ENCODE data around the gene NUP210.

NUP210 gene

GRCh38 chr3:13377021-13377420, 43.1 kb downstream of the NUP210 start:
- Mint-ChIP-seq H3K4me1 (peaks cover 23% of the 10 kb centered on the region), H3K4me3 (no peak overlapping the region), H3K27ac (no peak overlapping the region), H3K36me3 (peaks cover 44% of the 10 kb centered on the region), H3K9me3 (no peaks in the 10 kb centered on the region)
- ATAC-seq = no peak
- DNase-seq (ENCODE audit: low spot score in 2 of 2) = no peak

GRCh38 chr3:13376091-13376490, 44.0 kb downstream of the NUP210 start:
- peaks cover 18% of the 10 kb centered on the region for H3K4me1 Mint-ChIP-seq
- H3K4me3 Mint-ChIP-seq = no peak overlapping the region
- H3K27ac Mint-ChIP-seq = no peak overlapping the region
- ATAC-seq = no peak
- no peaks in the 10 kb centered on the region for H3K9me3 Mint-ChIP-seq
- peaks cover 37% of the 10 kb centered on the region for H3K36me3 Mint-ChIP-seq
- no peak for DNase-seq (ENCODE audit: low spot score in 2 of 2)

GRCh38 chr3:13375464-13375863, 44.7 kb downstream of the NUP210 start:
- Mint-ChIP-seq H3K4me3 (no peak overlapping the region), H3K36me3 (peaks cover 37% of the 10 kb centered on the region), H3K27ac (no peak overlapping the region), H3K9me3 (no peaks in the 10 kb centered on the region), H3K4me1 (peaks cover 23% of the 10 kb centered on the region)
- DNase-seq (ENCODE audit: low spot score in 2 of 2) (no peak), ATAC-seq (no peak)

- Mint-ChIP-seq H3K9me3 (no peaks in the 10 kb centered on the region), H3K4me3 (no peak overlapping the region), H3K4me1 (peaks cover 23% of the 10 kb centered on the region), H3K36me3 (peaks cover 37% of the 10 kb centered on the region), H3K27ac (no peak overlapping the region)
- ATAC-seq (no peak), DNase-seq (ENCODE audit: low spot score in 2 of 2) (no peak)
Measured at GRCh38 chr3:13373975-13374586, 46.0 kb downstream of the NUP210 start.

GRCh38 chr3:13372656-13373055, 47.5 kb downstream of the NUP210 start:
- H3K36me3 Mint-ChIP-seq = peaks cover 37% of the 10 kb centered on the region
- no peak for DNase-seq (ENCODE audit: low spot score in 2 of 2)
- peaks cover 13% of the 10 kb centered on the region for H3K4me1 Mint-ChIP-seq
- no peak overlapping the region for H3K4me3 Mint-ChIP-seq
- H3K9me3 Mint-ChIP-seq = no peaks in the 10 kb centered on the region
- H3K27ac Mint-ChIP-seq = peak overlapping the region; percentile 74
- ATAC-seq = no peak

DNA sequence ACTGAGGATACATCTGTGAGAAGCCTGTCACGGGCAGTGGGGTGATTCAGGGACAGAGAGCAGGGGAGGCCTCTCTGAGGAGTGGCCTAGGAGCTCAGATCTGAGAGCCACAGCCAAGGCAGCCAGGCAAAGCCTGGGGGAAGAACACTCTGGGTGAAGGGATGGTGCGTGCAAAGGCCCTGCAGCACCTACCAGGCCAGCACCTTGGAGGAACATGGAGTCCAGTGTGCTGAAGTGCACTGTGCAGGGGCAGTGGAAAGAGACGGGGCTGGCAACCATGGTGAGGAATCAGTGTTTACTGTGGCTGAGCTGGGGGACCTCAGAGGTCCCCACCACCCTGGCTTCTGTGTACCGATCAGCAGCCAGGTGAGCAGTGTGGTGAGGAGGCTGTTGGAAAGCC, 48.0 kb downstream of the NUP210 start:
- no peak for DNase-seq (ENCODE audit: low spot score in 2 of 2)
- Mint-ChIP-seq H3K9me3 (no peaks in the 10 kb centered on the region), H3K36me3 (peaks cover 42% of the 10 kb centered on the region), H3K4me3 (no peak overlapping the region), H3K27ac (peak overlapping the region; percentile 74), H3K4me1 (peaks cover 13% of the 10 kb centered on the region)
- ATAC-seq = no peak

- Mint-ChIP-seq H3K9me3 (no peaks in the 10 kb centered on the region), H3K4me3 (no peak overlapping the region), H3K27ac (peak overlapping the region; percentile 74), H3K4me1 (peaks cover 13% of the 10 kb centered on the region), H3K36me3 (peaks cover 45% of the 10 kb centered on the region)
- DNase-seq (ENCODE audit: low spot score in 2 of 2) = no peak
- ATAC-seq = no peak
Measured at GRCh38 chr3:13371100-13372075, 48.7 kb downstream of the NUP210 start.

GRCh38 chr3:13370609-13371008, 49.5 kb downstream of the NUP210 start:
- peaks cover 52% of the 10 kb centered on the region for H3K36me3 Mint-ChIP-seq
- ATAC-seq (no peak), DNase-seq (ENCODE audit: low spot score in 2 of 2) (no peak)
- no peak overlapping the region for H3K4me3 Mint-ChIP-seq
- peak overlapping the region; percentile 74 for H3K27ac Mint-ChIP-seq
- no peaks in the 10 kb centered on the region for H3K9me3 Mint-ChIP-seq
- H3K4me1 Mint-ChIP-seq = peaks cover 13% of the 10 kb centered on the region

GRCh38 chr3:13370055-13370454, 50.1 kb downstream of the NUP210 start:
- no peak overlapping the region for H3K4me3 Mint-ChIP-seq
- DNase-seq (ENCODE audit: low spot score in 2 of 2) = no peak
- peaks cover 13% of the 10 kb centered on the region for H3K4me1 Mint-ChIP-seq
- H3K36me3 Mint-ChIP-seq = peaks cover 57% of the 10 kb centered on the region
- no peaks in the 10 kb centered on the region for H3K9me3 Mint-ChIP-seq
- no peak for ATAC-seq
- no peak overlapping the region for H3K27ac Mint-ChIP-seq

- peaks cover 70% of the 10 kb centered on the region for H3K36me3 Mint-ChIP-seq
Measured at GRCh38 chr3:13368834-13369233, 51.3 kb downstream of the NUP210 start.

DNA sequence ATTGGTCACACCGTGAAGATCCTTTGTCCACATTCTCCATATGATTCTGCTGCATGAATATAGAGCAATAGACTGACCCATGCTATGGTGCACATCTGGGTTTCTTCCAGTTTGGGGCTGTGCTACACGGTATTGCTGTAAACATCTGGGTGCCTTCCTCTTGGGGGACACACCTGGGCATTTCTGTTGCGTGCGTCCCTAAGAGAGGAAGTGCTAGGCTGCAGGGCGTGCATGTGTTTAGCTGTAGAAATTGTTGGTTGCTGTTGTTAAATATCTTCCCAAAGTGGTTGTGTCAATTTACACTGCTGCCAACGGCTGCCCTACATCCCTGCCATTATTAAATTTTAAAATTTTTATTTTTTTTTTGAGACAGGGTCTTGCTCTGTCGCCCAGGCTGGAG, 52.4 kb downstream of the NUP210 start:
- ATAC-seq (no peak), DNase-seq (ENCODE audit: low spot score in 2 of 2) (no peak)
- Mint-ChIP-seq H3K4me3 (no peak overlapping the region), H3K9me3 (no peaks in the 10 kb centered on the region), H3K36me3 (peaks cover 81% of the 10 kb centered on the region), H3K27ac (no peak overlapping the region), H3K4me1 (peaks cover 24% of the 10 kb centered on the region)

More at GRCh38 chr3:13368834-13369233, 51.3 kb downstream of the NUP210 start:
- Mint-ChIP-seq H3K4me1 (peaks cover 16% of the 10 kb centered on the region), H3K9me3 (no peaks in the 10 kb centered on the region), H3K4me3 (no peak overlapping the region), H3K27ac (no peak overlapping the region)
- ATAC-seq (no peak), DNase-seq (ENCODE audit: low spot score in 2 of 2) (no peak)

DNA sequence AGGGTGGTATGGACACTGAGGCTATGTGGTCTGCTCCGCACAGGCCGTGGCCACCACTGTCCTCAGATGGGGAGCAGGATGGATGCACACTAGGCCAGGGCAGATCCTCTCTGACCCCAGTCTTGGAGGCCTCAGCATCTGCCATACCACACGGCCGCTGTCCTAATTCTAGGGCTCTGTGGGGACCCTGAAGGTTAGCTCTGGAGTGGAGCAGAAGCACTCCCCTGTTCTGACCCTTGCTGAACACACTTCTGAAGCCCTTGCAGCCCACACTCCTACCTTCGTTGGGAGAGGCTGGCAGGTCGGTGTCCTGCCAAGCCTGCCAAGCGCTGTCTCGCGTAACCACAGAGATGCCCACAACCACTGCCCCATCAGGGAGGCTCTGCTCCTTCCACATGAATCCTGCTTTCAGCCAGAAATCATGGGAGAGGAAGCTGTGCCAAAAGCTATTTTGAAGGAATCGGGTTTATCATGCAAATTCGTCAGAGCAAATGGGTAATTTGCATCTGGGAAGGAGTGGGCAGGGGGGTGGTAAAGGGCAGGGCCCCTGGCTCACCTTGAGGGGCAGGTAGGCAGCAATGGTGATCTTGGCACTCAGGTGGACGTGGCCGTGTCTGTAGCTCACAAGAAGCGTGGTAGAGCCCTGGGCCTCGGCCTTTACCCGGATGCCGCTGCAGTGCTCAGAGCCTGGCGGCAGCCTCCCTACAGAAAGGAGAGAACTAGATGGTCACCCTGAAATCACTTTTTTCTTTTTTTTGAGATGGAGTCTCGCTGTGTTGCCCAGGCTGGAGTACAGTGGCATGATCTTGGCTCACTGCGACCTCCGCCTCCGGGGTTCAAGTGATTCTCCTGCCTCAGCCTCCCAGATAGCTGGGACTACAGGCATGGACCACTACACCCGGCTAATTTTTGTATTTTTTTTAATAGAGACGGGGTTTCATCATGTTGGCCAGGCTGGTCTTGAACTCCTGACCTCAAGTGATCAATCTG, 54.4 kb downstream of the NUP210 start:
- DNase-seq (ENCODE audit: low spot score in 2 of 2) = no peak
- H3K36me3 Mint-ChIP-seq = peaks cover 95% of the 10 kb centered on the region
- no peak for ATAC-seq
- H3K4me3 Mint-ChIP-seq = no peak overlapping the region
- peaks cover 15% of the 10 kb centered on the region for H3K4me1 Mint-ChIP-seq
- H3K9me3 Mint-ChIP-seq = no peaks in the 10 kb centered on the region
- H3K27ac Mint-ChIP-seq = peak overlapping the region; percentile 34

- Mint-ChIP-seq H3K4me3 (no peak overlapping the region), H3K4me1 (peaks cover 14% of the 10 kb centered on the region), H3K36me3 (peaks cover 95% of the 10 kb centered on the region), H3K9me3 (no peaks in the 10 kb centered on the region), H3K27ac (peak overlapping the region; percentile 34)
- ATAC-seq = no peak
- no peak for DNase-seq (ENCODE audit: low spot score in 2 of 2)
Measured at GRCh38 chr3:13364602-13365271, 55.4 kb downstream of the NUP210 start.

- Mint-ChIP-seq H3K4me1 (peaks cover 22% of the 10 kb centered on the region), H3K27ac (peak overlapping the region; percentile 83), H3K4me3 (no peak overlapping the region), H3K9me3 (no peaks in the 10 kb centered on the region), H3K36me3 (peaks cover 95% of the 10 kb centered on the region)
- ATAC-seq (no peak), DNase-seq (ENCODE audit: low spot score in 2 of 2) (no peak)
Measured at GRCh38 chr3:13362551-13362950, 57.6 kb downstream of the NUP210 start.

Measured in stimulated activated effector memory CD8-positive, alpha-beta T cell treated with anti-CD3 and anti-CD28 coated beads, Interleukin-12 subunit alpha, Interleukin-12 subunit beta, amount 100 ng/mL, for 72 hours (primary cell).